ENCODE measurements around the gene SPECC1. TPM values are rescaled to one million over a fixed set of nuclear protein-coding genes. Genes with fewer than 3 reads are reported as not detected.

SPECC1 gene
- total and polyA plus RNA-seq, 2 of the 13 experiments (the other 11 are each of a cell fraction or from before 2014, with no cell fraction given): 2.3 to 6.9 TPM

- Histone ChIP-seq H3K79me2 (ENCODE audit: insufficient read depth, low read length) (no peaks in the 10 kb centered on the region), H3K9ac (ENCODE audit: insufficient read depth, low read depth, low read length) (no peak overlapping the region), H2AFZ (ENCODE audit: low read length) (no peak overlapping the region), H3K27ac (ENCODE audit: extremely low read length, insufficient read depth, low read length) (no peak overlapping the region), H3K4me2 (ENCODE audit: low read depth, low read length) (peak overlapping the region; percentile 88), H3K36me3 (replicated peaks in 1 of 2; ENCODE audit: control insufficient read depth in 1 of 2, insufficient read depth in 2 of 2, low read length in 2 of 2) (no peaks in the 10 kb centered on the region), H3K4me3 (replicated peaks in 1 of 3; ENCODE audit: insufficient read depth in 1 of 3, low read depth in 2 of 3, low read length in 3 of 3) (peak overlapping the region; percentile 68 to 76 (median 69); a peak in 5 of 6 replicates), H3K9me3 (ENCODE audit: low read length) (no peaks in the 10 kb centered on the region), H4K20me1 (ENCODE audit: insufficient read depth, low read length) (no peaks in the 10 kb centered on the region), H3K4me1 (ENCODE audit: insufficient read depth, low read length) (peaks cover 7% of the 10 kb centered on the region; the same call in 1 of the 2 replicates), H3K27me3 (ENCODE audit: control insufficient read depth in 1 of 2, insufficient read depth in 2 of 2, low read length in 2 of 2) (peaks cover 6 to 46% of the 10 kb centered on the region in 2 experiments; a peak in 4 of 5 replicates)
- intact Hi-C loops (cut with micrococcal nuclease; ENCODE audit: unreplicated experiment): no loop called here
- ChIA-PET CTCF (ENCODE audit: low intra/inter-chr PET ratio, low total read pairs) (no interaction called here), POLR2A (no interaction called here)
- in situ Hi-C loops (cut with HindIII; ENCODE audit: extremely low pct_ligation_motif_present, low pct_unique_long_range_greater_than_20kb): no loop called here
- ATAC-seq (no peak), FAIRE-seq (no peak), DNase-seq (ENCODE audit: low spot score) (no peak)
- TF ChIP-seq FOXA3 (CRISPR knock-in tag; IDR thresholded peaks at IDR 0.05): no peak
- no peak for TF ChIP-seq HOXA3 (CRISPR knock-in tag; IDR thresholded peaks at IDR 0.05)
- no peak for TF ChIP-seq HNRNPK (IDR thresholded peaks at IDR 0.05; ENCODE audit: low read depth, low read length, poor library complexity, severe bottlenecking)
- no peak for TF ChIP-seq ZNF572 (CRISPR knock-in tag; IDR thresholded peaks at IDR 0.05)
- BruUV-seq (replicated peaks): TSS peak; percentile 70
- 5% methylated on average over 10 of the region's 12 CpGs for WGBS (ENCODE audit: low lambda C conversion rate)
Measured at GRCh38 chr17:20157001-20157310, 147.8 kb downstream of the SPECC1 start.

- Histone ChIP-seq H3K9ac (ENCODE audit: insufficient read depth, low read depth, low read length) (no peak overlapping the region), H3K4me3 (replicated peaks in 1 of 3; ENCODE audit: insufficient read depth in 1 of 3, low read depth in 2 of 3, low read length in 3 of 3) (no peak overlapping the region), H3K4me1 (ENCODE audit: insufficient read depth, low read length) (peaks cover 7% of the 10 kb centered on the region; the same call in 1 of the 2 replicates), H3K79me2 (ENCODE audit: insufficient read depth, low read length) (no peaks in the 10 kb centered on the region), H4K20me1 (ENCODE audit: insufficient read depth, low read length) (no peaks in the 10 kb centered on the region), H3K36me3 (replicated peaks in 1 of 2; ENCODE audit: control insufficient read depth in 1 of 2, insufficient read depth in 2 of 2, low read length in 2 of 2) (no peaks in the 10 kb centered on the region), H3K27ac (ENCODE audit: extremely low read length, insufficient read depth, low read length) (no peak overlapping the region), H2AFZ (ENCODE audit: low read length) (no peak overlapping the region), H3K27me3 (ENCODE audit: control insufficient read depth in 1 of 2, insufficient read depth in 2 of 2, low read length in 2 of 2) (peaks cover 6 to 40% of the 10 kb centered on the region in 2 experiments), H3K4me2 (ENCODE audit: low read depth, low read length) (no peak overlapping the region), H3K9me3 (ENCODE audit: low read length) (no peaks in the 10 kb centered on the region)
- FAIRE-seq (no peak), DNase-seq (ENCODE audit: low spot score) (no peak), ATAC-seq (no peak)
- 57% methylated on average over 5 of the region's 5 CpGs for WGBS (ENCODE audit: low lambda C conversion rate)
- BruUV-seq (replicated peaks): no TSS peak
- ChIA-PET POLR2A (no interaction called here), CTCF (ENCODE audit: low intra/inter-chr PET ratio, low total read pairs) (no interaction called here)
- intact Hi-C loops (cut with micrococcal nuclease; ENCODE audit: unreplicated experiment) (no loop called here), in situ Hi-C loops (cut with HindIII; ENCODE audit: extremely low pct_ligation_motif_present, low pct_unique_long_range_greater_than_20kb) (no loop called here)
- no peak for TF ChIP-seq ZNF367 (CRISPR knock-in tag; IDR thresholded peaks at IDR 0.05; ENCODE audit: borderline replicate concordance)
- TF ChIP-seq TERF1 (CRISPR knock-in tag; IDR thresholded peaks at IDR 0.05): no peak
- TF ChIP-seq POLR2G (IDR thresholded peaks at IDR 0.05; ENCODE audit: low read depth, low read length): no peak
- TF ChIP-seq ZNF18 (CRISPR knock-in tag; IDR thresholded peaks at IDR 0.05; ENCODE audit: insufficient replicate concordance): no peak
- no peak for TF ChIP-seq TRIM22 (IDR thresholded peaks at IDR 0.05)
- no peak for TF ChIP-seq KLF11 (CRISPR knock-in tag; IDR thresholded peaks at IDR 0.05)
- no peak for TF ChIP-seq NR2F6 (IDR thresholded peaks at IDR 0.05)
- no peak for TF ChIP-seq NR2F6 (CRISPR knock-in tag; IDR thresholded peaks at IDR 0.05)
- TF ChIP-seq TEF (CRISPR knock-in tag; IDR thresholded peaks at IDR 0.05): no peak
- TF ChIP-seq ZBTB37 (CRISPR knock-in tag; IDR thresholded peaks at IDR 0.05): no peak
Measured at GRCh38 chr17:20158580-20158979, 149.4 kb downstream of the SPECC1 start.
